ENCODE results near the gene POLR3K. TPM values are rescaled to one million over a fixed set of nuclear protein-coding genes. Genes with fewer than 3 reads are reported as not detected.

The POLR3K gene
- total RNA-seq, 1 donor from 2014 or later: 12.8 TPM

GRCh38 chr16:44655-45054 is 8.8 kb downstream of the POLR3K start:
- no peak for DNase-seq (ENCODE audit: extremely low spot score in 2 of 2)
- H3K36me3 ChIP-seq: peaks cover 0 to 19% of the 10 kb centered on the region in 2 donors
- TF ChIP-seq POLR2AphosphoS5 (IDR thresholded peaks at IDR 0.05; ENCODE audit: insufficient read depth in 1 of 2, low read depth in 1 of 2) (no peak), CTCF (IDR thresholded peaks at IDR 0.05) (no peak), POLR2A (IDR thresholded peaks at IDR 0.05) (no peak)

GRCh38 chr16:43294-43693 is 10.1 kb downstream of the POLR3K start:
- H3K36me3 ChIP-seq: peaks cover 0 to 19% of the 10 kb centered on the region in 2 donors
- no peaks in the 10 kb centered on the region for H3K4me1 ChIP-seq

More at GRCh38 chr16:44655-45054, 8.8 kb downstream of the POLR3K start:
- intact Hi-C loops (cut with DNase I): no loop called here
- Histone ChIP-seq H3K27ac (no peak overlapping the region), H3K9me3 (no peaks in the 10 kb centered on the region), H3K4me3 (no peak overlapping the region), H3K27me3 (no peaks in the 10 kb centered on the region), H3K4me1 (no peaks in the 10 kb centered on the region)

GRCh38 chr16:42691-43090 is 10.7 kb downstream of the POLR3K start:
- intact Hi-C loops (cut with DNase I): no loop called here
- Histone ChIP-seq H3K36me3 (peaks cover 0 to 19% of the 10 kb centered on the region in 2 donors), H3K27me3 (no peaks in the 10 kb centered on the region), H3K9me3 (no peaks in the 10 kb centered on the region), H3K27ac (no peak overlapping the region), H3K4me3 (no peak overlapping the region), H3K4me1 (no peaks in the 10 kb centered on the region)
- DNase-seq (ENCODE audit: extremely low spot score in 2 of 2): no peak
- TF ChIP-seq CTCF (IDR thresholded peaks at IDR 0.05) (no peak), POLR2AphosphoS5 (IDR thresholded peaks at IDR 0.05; ENCODE audit: insufficient read depth in 1 of 2, low read depth in 1 of 2) (no peak), POLR2A (IDR thresholded peaks at IDR 0.05) (no peak)

More at GRCh38 chr16:43294-43693, 10.1 kb downstream of the POLR3K start:
- Histone ChIP-seq H3K27me3 (no peaks in the 10 kb centered on the region), H3K4me3 (no peak overlapping the region), H3K27ac (no peak overlapping the region), H3K9me3 (no peaks in the 10 kb centered on the region)
- TF ChIP-seq CTCF (IDR thresholded peaks at IDR 0.05) (no peak), POLR2A (IDR thresholded peaks at IDR 0.05) (no peak), POLR2AphosphoS5 (IDR thresholded peaks at IDR 0.05; ENCODE audit: insufficient read depth in 1 of 2, low read depth in 1 of 2) (no peak)
- intact Hi-C loops (cut with DNase I): no loop called here
- no peak for DNase-seq (ENCODE audit: extremely low spot score in 2 of 2)

- Histone ChIP-seq H3K36me3 (peaks cover 0 to 16% of the 10 kb centered on the region in 2 donors), H3K27ac (no peak overlapping the region), H3K9me3 (no peaks in the 10 kb centered on the region), H3K4me3 (no peak overlapping the region), H3K4me1 (no peaks in the 10 kb centered on the region), H3K27me3 (no peaks in the 10 kb centered on the region)
- TF ChIP-seq CTCF (IDR thresholded peaks at IDR 0.05) (no peak), POLR2AphosphoS5 (IDR thresholded peaks at IDR 0.05; ENCODE audit: insufficient read depth in 1 of 2, low read depth in 1 of 2) (no peak), POLR2A (IDR thresholded peaks at IDR 0.05) (no peak)
- DNase-seq (ENCODE audit: extremely low spot score in 2 of 2): no peak
- intact Hi-C loops (cut with DNase I): no loop called here
Measured at GRCh38 chr16:42069-42457, 11.3 kb downstream of the POLR3K start.

- no peaks in the 10 kb centered on the region for H3K9me3 ChIP-seq
- intact Hi-C loops (cut with DNase I): no loop called here
- peaks cover 0 to 12% of the 10 kb centered on the region in 2 donors for H3K36me3 ChIP-seq
- H3K4me3 ChIP-seq: no peak overlapping the region
- no peak for TF ChIP-seq CTCF (IDR thresholded peaks at IDR 0.05)
- no peak for TF ChIP-seq POLR2AphosphoS5 (IDR thresholded peaks at IDR 0.05; ENCODE audit: insufficient read depth in 1 of 2, low read depth in 1 of 2)
- TF ChIP-seq POLR2A (IDR thresholded peaks at IDR 0.05): no peak
- no peak overlapping the region for H3K27ac ChIP-seq
- H3K27me3 ChIP-seq: no peaks in the 10 kb centered on the region
- DNase-seq (ENCODE audit: extremely low spot score in 2 of 2): no peak
- H3K4me1 ChIP-seq: no peaks in the 10 kb centered on the region
Measured at GRCh38 chr16:41439-42068, 11.9 kb downstream of the POLR3K start.

Measured in vagina (tissue), 2 donors.